Daoy (cell line): ENCODE results near the gene LRIG1. TPM values are rescaled to one million over a fixed set of nuclear protein-coding genes. Genes with fewer than 3 reads are reported as not detected.

Experiments used
- DNase-seq: peaks from one replicate; pipeline ENCODE4 v3.0.0-alpha.2; 2015; ENCODE audit warnings: low read depth
- total RNA-seq: library from RNA; depleted of rRNA; stranded (reverse); fragments of >200 nt; shearing (Covaris generic); gene quantifications from 2 replicates; pipeline ENCODE4 v1.2.3, GENCODE V29; 2014

Gene LRIG1
- total RNA-seq, 1 experiment from 2014 or later, result 23.8 TPM

DNA sequence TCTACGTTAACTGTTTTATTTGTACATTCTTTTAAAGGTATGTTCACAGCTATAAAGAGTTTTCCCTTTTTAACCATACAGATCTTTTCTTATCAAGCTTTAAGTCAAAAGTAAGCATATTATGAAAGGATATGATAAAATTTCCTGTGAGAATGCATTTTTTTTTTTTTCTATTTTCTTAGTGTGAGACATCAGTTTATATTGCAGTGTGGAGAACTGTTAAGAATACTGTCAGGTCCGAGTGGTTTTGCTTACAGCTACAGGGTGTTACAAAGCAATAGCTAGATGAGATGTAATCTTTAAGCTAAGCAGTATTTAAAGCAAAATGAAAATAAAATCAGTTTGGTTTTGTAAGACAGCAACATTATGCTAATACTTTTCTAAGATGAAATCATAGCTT is 146.8 kb downstream of the LRIG1 start:
- DNase-seq, result no peak

DNA sequence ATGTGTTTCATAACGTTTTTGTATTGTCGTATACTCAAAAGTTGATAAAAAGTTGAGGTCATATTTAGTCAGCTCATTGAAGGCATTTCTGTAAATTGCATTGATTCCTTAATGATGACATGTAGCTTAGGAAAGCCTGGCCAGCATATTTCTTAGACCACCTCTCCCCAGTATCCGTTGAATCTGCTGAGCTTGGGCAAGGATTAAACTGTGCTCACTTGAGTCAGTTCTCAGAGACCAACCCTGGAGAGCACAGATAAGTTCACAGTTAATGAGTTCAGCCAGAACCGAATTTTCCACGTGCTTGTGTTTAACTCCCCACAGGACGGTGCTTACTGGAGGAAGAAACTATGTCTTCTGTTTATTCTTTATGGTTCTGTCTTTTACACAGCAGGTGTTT is 147.3 kb downstream of the LRIG1 start:
- DNase-seq, result no peak

DNA sequence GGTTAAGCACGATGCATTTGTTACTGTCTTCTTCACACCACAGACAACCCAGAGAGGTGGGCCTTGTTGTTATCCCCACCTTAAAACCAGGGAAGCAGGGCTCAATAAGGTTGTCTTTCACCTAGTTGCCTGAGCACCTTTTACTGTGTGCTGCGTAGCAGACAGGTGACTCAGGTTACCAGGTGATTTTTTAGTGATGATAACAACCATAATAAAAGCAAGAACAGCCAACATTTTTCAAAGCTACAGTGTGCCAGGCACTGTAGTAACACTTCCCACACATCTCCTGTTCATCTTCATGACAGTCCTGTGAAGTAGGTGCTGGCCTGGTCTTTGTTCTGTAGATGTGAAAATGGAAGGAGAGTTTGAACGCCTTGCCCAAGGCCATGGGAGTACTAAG is 147.8 kb downstream of the LRIG1 start:
- no peak for DNase-seq

DNA sequence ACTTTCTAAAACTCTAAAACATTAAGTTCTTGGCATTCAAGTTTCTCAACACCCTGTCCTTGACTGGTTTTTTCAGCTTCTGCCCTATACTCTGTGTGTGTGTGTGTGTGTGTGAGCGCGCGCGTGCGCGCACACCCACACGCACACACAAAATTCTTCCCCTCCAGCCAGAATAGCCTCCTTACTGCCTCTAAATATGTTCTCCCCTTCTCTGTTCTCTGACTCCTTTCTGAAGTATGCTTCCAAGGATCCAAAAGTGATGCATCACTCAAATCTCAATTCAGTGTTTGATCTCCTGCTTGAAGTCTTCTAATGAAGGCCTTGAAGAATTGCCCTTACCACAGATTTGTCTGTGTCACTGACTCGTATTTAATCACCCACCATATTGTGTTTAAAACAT is 150.2 kb downstream of the LRIG1 start:
- DNase-seq, result no peak

DNA sequence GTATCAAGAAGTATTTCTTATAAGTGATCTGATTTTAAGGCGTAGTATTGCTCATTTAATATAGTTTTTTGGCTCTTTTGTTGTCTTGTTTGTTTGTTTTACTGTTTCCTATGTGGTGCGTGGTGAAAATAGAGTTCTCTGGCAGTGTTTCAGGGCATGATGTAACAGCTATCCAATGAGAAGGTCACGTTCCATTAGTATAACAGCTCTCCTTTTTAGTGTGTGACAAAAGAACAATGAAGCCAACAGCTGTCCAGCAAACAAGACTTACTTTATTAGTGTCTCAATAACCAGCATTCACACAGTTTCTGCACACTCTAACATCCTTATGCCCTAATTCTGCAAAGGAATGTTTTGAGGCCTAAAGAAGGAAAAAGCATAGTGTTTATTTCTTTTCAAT is 152.1 kb downstream of the LRIG1 start:
- DNase-seq, result no peak

DNA sequence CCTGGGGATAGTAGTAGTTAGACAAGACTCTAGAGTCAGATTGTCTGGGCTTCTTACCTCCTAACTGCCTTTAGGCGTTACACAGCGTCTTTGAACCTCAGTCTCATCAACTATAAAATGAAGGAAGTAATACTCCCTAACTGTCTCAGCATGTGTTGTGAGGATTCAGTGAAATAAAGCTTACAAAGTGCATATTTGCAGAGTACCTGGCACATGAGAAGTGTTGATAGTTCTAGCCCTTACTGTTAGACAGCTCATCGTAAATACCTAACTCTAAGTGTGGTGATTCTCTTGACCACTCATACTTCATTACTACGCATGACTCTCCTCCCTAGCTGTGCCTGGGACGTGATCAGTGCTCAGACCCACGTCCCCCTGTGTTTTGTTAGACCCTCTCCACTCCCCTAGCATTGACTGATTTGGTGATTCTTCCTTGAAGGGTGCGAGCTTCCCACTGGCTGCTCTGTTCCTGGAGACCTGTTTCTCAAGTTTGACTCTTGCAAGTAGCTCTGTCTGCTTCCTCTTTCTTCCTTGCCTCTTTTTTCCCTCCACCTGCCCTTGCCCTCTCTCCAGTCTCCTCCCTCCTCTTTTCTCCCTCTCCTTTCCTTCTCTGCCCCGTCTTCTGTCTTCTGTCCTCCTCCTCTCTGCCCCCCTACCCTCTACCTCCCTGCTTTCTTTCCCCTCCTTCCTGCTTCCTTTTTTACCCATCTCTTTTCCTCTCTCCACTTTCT is 155.8 kb downstream of the LRIG1 start:
- DNase-seq, result no peak

DNA sequence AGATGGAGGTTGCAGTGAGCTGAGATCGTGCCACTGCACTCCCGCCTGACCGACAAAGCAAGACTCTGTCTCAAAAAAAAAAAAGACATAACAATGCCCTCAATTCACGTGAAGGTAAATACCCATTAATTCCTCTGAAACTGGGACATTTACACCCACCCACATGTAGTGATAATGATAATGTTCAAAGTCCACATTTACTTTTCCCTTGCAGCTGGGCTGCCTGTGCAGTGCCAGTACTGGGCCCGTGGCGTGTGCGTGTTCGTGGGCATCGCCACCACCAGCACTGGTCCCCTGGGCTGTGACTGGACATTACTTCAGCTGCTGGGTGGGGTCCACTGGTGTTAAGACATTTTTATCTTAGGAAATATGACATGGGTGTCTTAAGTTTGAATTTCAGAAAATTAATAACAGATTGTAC is 156.4 kb downstream of the LRIG1 start:
- DNase-seq, result no peak

DNA sequence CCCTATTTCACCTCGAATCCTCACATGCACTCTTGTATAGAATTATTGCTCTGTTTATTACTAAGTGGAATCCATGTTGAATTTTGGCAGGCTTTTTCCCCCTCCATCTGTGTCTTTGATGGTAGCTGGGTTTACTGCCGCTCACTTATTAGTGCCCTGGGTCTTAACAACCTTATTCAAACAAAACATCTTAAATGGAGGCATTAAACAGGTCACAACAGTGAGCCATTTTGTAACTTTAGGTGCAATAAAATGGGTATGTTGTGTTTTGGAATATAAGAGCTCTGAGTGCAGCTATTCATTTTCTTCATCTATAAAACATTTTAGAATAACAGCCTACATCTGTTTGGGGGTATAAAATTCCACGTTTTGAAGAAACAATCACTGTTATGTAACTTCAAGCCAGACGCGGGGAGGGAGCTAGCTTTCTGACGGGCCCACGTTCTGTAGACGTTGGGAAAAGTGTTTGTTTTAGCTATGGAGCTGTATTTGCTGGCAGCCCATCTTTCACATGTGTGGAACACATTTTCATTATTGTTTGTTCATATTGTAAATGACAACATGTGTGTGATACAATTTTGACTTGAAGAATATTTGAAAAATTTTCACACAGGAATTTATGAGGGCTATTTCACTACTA is 158.0 kb downstream of the LRIG1 start:
- DNase-seq, result no peak

DNA sequence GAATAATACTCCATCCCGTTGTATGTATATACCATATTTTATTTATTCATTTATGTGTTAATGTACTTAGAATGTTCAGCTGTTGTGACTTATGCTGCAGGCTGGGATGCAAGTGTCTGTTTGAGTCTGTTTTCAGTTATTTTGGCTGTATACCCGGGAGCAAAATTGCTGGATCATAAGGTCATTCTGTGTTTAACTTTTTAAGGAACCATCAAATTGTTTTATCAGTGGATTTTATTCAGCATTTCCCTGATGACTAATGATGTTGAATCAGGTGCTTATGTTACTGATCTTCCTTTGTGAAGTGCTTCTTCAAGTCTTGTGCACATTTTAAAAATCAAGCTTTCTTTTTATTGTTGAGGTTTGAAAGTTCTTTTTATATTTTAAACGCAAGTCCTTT is 161.9 kb downstream of the LRIG1 start:
- no peak for DNase-seq

DNA sequence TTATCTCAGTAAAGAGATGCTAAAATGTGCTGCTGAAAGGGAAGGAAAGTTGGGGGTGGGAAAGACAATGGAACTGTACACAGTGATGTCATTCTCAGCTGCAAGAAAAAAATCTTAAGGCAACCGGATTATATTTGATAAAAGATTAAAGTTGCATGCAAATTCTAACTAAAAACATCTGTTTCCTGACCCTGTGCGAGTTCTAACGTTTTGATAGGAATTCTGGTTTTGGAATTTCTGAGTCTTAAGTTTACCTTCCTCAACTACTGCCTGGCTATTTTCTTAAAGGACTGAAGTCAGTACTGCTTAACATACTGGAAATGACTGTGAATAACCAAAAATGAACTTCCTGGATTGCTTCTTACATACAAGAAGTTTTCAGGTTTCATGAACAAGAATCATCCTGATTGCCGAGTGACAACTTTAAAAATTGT is 164.5 kb downstream of the LRIG1 start:
- no peak for DNase-seq

DNA sequence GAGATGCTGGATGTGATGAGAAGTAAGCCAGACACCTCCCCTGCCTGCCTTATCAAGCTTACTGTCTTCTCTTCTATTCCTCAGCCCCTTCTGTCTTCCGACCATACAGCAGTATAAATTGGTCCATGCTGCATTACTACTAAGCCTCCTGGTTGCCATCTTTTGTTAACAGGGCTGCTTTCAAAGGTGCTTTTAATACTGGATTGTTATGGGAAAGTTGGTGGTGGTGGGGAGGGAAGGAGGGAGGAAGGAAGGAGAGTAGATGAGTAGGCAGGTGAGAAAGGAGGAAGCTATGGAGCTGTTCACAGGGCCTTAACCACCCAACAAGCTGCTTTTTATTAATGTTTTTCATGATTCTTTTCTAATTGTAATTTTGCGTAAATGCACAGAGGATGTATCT is 165.2 kb downstream of the LRIG1 start:
- no peak for DNase-seq
